NCI-H748 treated with DMSO at 0.1 percent for 48 hours (cell line): ENCODE data around the gene TNFAIP2.
A peak's percentile ranks its signal among the peaks of the same experiment; 100 is the strongest.

Experiments used
- DNase-seq: peaks from one replicate; lab custom pipeline; 2025; lab: John Stamatoyannopoulos, UW

The TNFAIP2 gene

DNA sequence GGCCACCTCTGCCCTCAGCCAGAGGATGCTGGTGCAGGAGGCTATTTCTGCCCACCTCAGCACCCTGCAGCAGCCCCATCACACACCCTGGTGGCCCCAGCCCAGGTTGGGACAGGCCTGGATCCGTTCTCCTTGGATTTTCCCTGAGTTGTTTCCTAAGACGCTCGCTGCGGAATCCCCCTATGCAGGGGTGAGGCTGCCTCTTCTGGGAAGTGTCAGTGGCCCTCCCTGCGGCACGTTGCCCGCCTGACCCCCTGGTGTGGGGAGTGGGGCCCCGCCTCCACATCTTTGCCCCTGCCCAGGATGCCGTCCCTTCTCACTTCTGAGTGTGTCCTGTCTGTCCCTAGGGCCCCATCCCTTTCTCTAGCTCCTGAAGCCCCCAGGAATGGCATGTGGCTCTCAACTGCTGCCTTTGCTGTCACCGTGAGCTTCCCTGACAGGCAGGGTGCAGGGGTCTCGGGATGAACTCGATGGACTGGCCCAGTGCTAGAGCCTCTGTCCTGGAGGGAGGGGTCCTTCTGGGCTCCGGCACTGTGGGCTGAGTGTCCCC, 29.3 kb upstream of the TNFAIP2 start:
- no peak for DNase-seq

DNA sequence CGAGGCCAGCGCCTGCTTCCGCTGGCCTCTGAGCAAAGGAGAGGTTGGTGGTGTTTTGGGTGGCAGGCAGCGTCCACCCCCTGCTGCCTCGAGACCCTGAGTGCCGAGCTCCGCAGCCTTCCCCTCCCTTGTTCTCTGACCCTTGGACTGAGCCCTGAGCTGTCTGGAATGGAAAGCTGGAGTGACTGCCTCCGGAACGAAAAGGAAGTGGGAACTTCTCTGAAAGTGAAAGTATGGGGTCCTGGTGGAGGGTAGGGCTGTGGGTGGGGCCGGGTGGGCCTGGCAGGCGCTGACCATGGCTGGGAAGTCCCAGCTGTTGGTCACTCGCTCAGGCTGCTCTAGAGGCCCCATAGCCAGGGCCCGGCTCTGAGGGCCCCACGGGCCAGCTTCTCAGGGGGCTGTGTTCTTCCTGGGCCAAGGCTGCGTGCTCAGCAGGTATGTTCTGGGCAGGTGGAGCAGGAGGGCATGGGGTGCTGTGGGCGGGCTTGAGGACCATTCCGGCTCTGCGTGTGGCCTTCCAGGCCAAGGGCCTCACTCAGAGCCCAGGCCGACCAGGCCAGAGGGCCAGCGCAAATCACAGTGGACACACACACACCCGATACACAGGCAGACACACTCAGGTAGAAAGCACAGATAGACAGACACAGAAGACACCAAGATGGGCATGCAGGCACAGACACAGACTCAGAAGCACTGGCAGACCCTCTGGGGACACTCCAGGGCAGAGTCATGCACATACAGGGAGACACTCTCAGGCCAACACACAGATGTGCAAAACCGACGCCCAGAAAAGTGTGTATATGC, 28.7 kb upstream of the TNFAIP2 start, which contains the start of gene EXOC3L4:
EXOC3L4 (plus strand) TSS at position 320 of the 804 bp plus-strand sequence. CDS start 5,495 bp downstream, outside the sequence.
- no peak for DNase-seq

DNA sequence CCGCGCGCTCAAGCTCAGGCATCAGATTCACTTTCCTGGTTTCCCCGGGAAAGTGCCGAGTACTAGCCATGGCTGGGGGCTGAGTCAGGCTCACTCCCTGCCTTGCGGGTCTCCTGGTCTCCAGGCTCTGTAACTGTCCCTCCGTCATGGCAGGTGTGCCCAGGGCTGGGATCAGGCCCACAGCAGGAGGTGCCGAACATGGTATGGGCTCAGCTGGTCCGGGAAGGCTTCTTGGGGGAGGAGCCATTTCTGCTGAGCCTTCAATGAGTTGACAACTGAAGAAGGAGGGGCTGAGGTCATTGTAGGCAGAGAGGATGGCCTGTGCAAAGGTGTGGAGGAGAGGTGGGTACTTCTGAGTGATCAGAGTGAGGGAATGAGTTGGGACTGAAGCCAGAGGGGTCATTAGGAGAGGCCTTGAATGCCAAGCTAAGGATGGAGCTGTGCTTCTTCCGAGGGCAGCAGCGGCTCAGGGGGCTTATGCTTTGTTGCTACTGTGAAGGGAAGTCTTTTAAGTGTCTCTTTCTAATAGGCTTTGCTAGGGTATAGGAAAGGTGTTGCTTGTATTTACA, 28.0 kb upstream of the TNFAIP2 start:
- DNase-seq, result no peak

DNA sequence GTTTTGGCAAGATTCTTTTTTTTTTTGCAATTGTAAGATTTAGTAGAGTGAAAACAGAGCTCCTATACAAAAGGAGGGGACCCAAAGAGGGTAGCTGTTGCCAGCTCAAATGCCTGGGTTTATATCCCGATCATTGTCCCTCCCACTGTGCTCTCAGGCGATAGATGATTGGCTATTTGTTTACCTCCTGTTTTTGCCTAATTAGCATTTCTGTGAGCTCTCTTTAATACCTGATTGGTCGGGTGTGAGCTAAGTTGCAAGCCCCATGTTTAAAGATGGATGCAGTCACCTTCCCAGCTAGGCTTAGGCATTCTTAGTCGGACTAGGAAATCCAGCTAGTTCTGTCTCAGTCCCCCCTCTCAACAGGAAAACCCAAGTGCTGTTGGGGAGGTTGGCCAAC, 26.9 kb upstream of the TNFAIP2 start:
- no peak for DNase-seq

DNA sequence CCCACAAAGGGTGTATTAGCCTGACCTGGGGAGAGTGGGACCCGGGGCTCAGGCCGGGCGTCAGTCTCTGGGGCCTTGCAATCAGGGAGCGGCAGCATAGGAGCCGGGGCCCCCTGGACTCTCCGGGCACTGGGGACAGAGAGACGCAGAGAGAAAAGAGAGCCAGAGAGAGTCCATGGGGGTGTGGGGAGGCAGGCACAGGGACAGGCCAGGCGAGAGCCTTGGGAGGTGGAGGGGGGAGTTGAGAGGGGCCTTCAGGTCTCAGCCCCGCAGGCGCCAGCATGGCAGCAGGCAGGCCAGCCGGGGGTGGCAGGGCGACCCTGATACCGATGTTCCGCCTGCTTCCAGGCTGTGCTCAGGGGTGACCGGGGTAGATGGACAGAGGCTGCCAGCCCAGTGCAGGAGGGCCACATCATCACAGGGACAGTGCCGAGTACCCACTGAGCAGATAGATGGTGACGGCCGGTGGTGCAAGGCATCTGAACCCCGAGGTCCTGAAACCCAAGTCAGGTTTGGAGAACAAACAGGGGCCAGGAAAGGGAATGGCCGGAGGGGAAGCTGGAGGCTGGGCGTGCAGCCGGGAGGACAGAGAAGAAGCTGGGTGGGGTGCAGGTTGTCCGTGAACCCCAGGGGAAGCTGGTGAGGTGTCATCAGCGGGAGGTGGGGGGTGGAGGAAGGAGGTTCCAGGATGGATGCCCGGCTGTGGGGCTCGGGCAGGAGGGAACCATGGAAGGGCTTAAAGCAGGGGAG, 25.8 kb upstream of the TNFAIP2 start:
- DNase-seq, result no peak

DNA sequence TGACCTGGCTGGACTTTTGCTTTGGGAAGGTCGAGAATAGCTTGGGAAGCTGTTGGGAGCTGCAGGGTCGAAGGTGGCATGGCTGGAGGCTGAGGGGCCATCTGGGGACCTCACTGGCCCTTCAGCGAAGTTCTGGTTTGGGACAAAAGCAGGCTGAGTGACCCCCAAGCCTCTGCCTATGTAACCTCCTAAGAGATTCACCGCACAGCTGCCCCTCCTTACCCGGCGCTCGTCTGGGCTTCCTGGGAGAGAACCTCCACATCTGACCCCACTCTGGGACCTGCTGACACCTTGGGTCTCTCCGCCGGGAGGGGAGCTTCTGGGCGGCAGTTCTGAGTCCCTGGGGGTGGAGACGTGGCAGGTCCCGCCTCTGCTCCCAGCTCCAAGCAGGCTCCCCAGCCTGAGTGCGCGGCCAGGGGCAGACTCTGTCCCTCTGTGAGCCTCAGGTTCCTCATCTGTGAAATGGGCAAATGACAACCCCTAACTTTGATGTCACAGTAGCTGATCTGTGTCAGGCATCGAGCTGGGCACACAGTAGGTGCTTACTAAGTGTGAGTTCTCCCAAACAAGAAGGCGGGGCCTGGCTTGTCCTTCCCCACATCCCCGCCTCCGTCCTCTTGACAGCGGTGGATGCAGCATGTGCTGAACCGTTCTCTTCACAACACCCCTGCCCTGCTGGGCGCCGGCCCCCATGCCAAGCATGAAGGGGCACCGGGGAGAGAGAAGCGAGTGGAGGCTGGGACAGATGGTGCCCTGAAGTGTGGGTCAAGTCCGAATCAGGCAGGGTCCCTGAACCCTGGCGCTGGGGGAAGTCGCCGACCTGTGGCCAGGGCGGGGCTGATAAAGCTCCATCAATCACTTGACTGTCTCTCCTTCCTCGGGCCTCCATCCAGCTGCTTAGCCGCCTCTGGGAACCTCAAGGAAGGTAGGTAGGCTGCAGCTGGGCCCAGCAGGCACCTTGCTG, 25.0 kb upstream of the TNFAIP2 start:
- DNase-seq, result no peak

DNA sequence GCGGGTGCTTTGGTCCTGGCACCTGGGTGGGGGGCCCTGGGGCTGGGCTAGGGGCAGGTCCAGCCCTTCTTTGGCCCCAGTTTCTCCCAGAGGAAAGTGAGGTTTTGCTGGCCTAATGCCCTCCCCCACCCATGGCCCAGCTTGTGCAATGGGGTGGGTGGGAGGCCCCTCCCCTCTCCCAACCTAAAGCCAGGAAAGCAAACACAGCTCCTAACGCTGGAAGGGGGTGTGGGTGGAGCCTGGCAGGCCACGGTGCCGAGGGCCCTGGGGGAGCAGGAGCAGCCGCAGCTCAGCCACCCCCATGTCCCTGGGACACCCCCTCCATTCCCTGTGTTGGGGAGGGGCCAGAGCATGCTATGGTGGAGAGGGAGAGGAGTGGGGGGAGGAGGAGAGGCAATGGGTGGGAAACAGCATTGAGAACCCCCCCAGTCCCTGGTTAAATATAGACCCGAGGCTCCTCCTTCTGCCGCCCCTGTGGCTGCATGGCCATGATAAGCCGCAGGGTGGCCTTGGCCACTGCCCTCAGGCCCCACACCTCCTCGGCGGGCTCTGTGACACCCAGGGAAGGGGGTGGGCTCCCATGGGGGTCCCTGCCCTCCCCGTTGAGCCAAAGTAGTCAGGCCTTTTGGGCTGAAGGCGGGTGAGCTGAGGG, 24.1 kb upstream of the TNFAIP2 start:
- DNase-seq, result no peak

DNA sequence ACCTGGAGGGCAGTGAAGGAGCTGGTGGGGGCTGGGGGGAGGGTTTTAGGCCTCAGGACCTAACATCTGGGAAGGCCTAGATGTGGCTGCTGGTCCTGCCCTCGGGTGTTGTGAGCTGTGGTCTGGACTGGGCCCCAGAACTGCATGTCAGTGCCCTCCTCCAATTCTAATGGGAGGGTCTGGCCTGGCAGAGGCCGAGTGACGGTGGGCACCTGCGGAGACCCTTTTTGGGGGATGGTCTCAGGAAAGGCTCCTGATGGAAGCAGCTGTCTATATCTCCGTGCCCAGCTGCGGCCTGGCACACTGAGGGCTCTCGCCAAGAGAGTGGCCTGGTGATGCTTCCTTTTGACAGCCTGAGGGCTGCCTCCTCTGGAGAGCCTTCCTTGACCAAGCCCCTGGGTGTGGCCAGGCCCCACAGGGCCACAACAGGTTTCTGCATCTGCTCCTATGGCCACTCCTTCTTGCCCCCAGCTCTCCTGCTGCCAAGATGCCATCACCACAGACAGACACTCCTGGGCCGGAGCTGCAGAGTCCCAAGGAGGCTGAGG, 23.5 kb upstream of the TNFAIP2 start:
- no peak for DNase-seq

DNA sequence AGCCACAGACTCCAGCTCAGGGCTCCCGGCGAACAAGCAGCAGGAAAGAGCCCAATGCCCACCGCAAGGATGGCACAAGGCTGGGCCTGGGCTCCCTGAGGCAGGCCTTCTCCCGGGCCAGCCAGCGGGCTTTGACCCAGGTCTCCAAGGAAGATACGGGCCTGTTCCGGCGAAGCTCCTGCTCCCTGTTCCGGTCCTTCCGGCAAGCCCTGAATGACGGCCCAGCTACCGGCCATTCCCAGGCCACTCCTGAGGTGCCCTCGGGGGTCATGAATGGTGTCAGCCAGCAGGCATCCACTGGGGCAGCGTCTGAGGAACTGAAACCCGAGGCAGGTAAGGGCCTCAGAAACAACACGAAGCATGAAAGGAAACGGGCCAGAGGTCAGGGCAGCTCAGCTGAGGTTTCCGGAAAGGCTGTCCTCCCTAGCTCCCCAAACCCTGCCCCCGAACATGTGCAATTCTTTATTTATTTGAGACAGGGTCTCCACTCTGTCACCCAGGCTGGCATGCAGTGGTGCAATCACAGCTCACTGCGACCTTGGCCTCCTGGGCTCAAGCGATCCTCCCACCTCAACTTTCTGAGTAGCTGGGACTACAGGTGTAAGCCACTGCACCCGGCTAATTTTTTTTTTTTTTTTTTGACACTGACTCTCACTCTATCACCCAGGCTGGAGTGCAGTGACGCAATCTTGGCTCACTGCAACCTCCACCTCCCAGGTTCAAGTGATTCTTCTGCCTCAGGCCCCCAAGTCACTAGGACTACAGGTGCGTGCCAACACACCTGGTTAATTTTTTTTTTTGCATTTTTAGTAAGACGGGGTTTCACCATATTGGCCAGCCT, 22.8 kb upstream of the TNFAIP2 start:
- no peak for DNase-seq

DNA sequence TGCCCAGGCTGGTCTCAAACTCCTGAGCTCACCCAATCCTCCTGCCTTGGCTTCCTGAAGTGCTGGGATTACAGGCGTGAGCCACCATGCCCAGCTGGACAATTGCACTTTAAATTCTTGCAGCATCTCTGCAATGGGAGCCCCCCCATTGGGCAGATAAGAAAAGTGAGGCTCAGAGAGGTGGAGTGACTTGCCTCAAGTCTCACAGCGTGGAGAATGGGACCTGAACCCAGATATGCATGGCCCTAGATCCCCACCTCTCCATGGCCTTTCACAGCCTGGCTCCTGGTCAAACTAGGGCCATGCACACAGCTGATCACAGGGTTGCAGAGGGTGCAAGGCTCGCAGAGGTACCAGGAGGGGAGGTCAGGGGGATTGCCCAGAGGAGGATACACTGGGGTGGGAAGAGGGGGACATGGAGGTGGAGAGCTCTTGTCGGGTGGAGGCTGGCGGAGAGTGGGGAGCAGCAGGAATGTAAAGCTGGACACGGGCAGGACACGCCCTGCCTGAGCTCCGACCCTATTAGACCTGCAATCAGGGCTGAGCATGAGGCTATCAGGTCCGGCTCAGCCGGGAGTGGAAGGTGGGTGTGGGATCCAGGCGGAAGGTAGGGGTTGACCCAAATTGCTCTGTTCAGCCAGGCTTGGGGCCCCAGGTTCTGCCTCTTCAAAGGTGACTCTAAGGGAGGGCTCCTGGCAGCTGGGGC, 21.9 kb upstream of the TNFAIP2 start:
- DNase-seq, result no peak

DNA sequence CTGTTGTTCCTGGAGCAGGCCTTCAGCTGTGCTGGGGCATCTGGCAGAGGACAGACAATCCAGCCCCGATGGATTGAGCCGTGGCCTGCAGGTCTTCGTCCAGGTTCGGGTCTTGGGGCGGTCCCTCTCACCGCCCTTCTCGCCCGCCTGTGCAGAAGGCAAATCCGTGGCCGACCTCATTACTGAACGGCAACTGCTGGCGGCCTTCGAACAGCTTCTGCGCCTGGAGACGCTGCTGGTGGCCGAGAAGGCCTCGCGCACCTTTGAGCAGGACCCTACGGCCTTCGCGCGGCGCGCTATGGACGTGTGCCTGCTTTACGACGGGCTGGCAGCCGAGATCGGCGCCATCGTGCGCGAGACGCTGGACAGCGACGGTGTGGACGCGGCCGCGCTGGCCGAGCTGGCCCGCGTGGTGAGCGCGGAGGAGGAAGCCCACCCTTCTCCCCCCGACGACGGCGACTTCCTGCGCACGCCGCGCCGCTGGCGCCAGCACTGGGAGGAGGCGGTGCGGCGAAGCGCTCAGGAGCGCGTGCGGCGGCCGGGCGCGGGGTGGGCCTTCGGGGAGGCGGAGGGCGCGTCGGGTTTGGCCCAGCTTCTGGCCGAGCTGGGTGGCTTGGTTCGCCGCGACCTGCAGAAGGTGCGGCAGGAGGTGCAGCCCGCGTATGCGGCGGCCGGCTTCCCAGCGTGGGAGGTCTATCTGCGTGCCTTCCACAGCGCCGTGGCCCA, 21.1 kb upstream of the TNFAIP2 start:
- DNase-seq, result no peak

DNA sequence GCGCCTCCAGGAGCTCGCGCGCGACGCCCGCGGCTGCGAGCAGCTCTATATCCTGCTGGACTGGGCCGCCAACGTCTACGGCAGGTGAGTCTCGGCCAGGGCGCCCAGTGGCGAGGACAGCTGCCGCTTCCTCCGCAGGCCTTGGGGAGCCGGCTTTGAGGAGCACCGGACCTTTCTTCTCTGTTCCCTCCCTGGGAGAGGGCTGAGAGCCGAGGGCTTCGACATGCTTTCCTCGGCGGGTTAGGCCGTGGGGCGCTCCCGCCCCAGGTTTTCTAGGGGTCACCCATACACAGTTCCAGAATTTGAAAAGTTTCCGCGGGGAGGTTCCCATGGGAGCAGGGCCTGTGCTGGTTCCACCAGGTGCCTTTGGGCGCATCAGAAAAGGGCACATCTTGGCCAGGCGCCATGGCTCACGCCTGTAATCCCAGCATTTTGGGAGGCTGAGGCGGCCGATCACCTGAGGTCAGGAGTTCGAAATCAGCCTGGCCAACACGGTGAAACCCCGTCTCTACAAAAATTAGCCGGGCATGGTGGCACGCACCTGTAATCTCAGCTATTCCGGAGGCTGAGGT, 20.5 kb upstream of the TNFAIP2 start:
- DNase-seq, result no peak

DNA sequence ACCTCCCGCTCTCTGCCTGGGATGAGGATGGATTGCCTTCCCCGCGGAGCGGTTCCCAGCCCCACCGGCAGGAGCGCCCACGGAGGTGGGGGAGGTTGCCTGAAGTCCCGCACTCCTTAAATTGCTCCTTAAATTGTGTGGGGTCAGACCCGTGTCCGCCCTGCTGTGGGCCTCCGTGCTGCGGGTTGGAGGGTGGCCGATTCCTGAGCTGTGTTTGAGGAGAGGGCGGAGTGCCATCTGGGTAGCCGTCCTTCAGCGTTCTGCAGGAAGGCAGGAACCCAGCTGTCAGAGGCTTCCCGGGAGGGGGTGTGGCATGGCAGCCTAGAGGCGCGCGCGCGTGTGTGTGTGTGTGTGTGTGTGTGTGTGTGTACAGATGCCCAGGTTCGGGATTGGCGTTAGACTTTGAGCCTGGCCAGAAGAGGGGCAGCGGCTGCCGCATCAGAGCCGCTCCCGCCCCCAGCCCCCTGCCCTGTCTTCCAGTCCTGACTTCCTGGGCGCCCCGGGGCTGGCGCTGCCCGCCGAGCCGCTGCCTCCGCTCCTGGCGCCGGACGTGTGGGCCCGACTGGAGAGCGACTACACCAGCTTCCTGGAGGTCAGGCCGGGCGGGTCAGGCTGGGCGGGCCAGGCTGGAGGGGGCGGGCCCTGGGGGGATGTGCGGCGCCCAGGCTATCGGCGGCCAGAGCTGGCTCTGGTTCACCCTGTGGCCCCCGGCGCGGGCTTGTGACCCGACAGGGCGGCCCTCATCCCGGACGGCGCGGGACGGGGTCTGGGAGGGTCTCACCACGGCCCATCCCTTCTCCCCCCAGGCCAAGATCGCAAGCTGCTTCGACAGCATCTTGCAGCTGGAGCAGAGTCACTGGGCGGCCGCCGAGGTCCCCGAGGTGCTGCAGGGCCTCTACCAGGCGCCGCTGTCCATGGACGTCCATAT, 19.5 kb upstream of the TNFAIP2 start:
- peak; percentile 56 for DNase-seq

DNA sequence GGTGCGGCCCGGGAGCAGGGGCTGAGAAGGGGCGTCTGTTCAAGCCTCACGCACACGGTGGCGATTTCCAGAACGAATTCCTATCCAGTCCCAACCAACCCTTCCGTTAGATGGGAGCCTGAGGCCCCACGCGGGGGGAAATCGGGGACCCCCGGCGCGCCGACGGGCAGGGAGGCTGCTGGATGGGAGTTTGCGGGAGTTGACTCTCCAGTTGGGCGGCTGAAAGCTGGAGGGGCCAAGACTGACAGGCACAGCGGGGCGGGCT, 18.9 kb upstream of the TNFAIP2 start:
- DNase-seq, result no peak

DNA sequence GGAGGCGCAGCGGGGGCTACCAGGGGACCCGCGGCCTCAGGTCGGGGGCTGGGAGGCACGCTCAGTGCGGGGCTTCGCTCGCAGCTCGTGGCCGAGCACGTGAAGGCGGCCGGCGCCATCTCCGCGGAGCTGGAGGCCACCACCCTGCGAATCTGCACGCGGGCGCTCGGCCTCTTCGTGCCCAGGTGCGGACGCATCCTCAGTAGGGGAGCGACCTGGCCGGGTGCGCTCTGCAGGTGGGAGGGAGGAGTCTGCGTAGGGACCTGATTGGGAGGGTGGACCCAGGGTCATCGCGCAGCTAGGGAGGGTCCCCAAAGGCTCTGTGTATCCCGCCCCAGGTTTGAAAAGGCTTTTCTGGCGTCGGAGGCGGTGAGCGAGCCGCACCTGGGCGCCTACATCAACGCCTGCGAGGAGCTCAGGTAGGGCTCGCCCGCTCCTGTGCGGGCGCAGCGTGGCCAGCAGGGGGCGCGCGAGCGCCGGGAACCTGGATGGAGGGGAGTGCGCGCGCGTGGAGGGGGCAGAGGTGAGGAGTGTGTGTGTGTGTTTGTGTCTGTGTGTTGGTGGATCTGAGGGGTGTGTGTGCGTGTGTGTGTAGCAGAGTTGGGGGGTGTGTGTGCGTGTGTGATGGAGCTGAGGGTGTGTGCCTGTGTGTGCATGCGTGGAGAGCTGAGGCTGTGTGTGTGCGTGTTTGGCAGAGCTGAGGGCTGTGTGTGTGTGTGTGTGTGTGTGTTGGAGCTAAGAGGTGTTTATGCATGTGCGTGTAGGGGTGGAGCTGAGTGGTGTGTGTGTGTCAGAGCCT, 18.4 kb upstream of the TNFAIP2 start:
- DNase-seq, result peak; percentile 69

DNA sequence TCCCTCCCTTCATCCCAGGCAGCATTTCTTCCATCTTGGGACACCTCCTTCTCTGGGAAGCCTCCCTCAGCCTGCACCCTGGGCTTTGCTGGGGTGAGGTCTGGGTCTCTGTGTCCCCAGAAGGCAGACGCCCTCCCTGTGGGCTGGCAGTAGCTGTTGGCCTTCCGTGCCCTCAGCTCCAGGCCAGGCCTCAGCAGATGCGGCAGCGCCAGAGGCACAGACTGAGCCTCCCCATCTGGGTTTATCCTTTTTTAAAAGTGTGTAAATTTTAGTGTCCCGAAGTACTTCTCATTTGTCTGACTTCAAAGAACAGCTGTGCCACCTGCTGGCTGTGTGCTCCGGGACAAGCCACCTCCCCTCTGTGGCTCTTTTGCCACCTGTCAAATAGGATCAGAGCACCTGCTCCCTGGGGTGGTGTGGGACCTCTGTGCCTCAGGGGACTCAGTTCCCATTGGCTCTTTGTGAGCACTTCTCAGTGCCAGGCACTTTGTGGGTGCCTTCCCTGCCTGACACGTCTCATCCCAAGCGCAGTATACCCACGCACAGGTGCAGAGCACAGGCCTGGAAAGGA, 17.6 kb upstream of the TNFAIP2 start:
- DNase-seq, result no peak
